ELF-1 (cell line): Measurements from ENCODE around the gene TMIGD2.
"Not testable (repeated sequence)": the region's sequence is repeated elsewhere in the genome, so short reads cannot be mapped to it uniquely, and the experiment has no call there.

ENCODE experiments used
- DNase-seq: peaks from one replicate; pipeline ENCODE4 v3.0.0-alpha.2; 2016; ENCODE audit warnings: low read depth, low spot score

Gene TMIGD2

GRCh38 chr19:4267901-4268815 lies 34.0 kb downstream of the TMIGD2 start:
- no peak for DNase-seq

- peak; percentile 87 for DNase-seq
These were observed 34.9 kb downstream of the TMIGD2 start for GRCh38 chr19:4267101-4267900.

- DNase-seq, result no peak
These were observed 35.8 kb downstream of the TMIGD2 start for GRCh38 chr19:4266253-4267000.

GRCh38 chr19:4264812-4265211 lies 37.4 kb downstream of the TMIGD2 start:
- no peak for DNase-seq

DNA sequence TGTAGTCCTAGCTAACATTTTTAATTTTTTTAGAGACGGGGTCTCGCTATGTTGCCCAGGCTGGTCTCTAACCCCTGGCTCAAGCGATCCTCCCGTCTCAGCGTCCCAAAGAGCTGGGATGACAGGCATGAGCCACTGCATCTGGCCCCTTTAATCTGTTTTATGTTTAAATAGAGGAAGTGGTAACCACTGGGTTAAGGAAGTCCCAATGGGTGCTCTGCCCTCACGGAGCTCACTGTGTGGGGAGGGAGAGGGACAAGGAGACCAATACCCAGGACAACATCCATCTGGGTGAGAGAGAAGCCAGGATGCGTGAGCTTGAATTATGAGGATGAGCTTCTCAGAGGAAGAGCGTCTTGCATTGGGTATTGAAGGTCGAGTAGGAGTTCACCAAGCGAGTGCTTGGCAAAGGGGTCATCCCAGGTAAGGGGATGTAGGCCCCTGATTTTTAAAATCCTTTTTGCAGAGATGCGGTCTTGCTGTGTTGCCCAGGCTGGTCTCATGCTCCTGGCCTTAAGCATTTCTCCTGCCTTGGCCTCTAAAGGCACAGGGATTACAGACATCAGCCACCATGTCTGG lies 41.5 kb downstream of the TMIGD2 start:
- no peak for DNase-seq

- DNase-seq, result no peak
These were observed 44.0 kb downstream of the TMIGD2 start for GRCh38 chr19:4258181-4258580.

GRCh38 chr19:4257025-4257424 lies 45.2 kb downstream of the TMIGD2 start:
- no peak for DNase-seq

DNA sequence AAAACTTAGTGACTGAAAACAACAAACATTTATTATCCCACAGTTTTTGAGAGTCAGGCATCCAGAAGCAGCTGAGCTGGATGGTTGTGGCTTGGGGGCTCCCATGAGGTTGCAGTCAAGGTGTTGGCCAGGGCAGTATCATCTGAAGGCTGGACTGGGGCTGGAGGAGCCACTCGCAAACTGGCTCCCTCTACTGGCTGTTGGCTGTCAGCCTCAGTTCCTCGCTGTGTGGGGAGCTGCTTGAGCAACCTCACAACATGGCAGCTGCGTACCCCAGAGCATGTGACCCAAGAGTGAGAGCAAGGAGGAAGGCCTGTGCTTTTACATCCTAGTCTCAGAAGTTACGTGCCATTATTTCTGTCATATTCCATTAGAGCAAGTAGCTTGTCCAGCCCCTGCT lies 45.6 kb downstream of the TMIGD2 start:
- DNase-seq, result peak; percentile 23

GRCh38 chr19:4246767-4247593 lies 55.2 kb downstream of the TMIGD2 start, which contains the start of gene YJU2:
Gene YJU2, plus strand, starts transcription at chr19:4247080. Its CDS starts 67 bp downstream, at chr19:4247147.
- peak; percentile 100 for DNase-seq

DNA sequence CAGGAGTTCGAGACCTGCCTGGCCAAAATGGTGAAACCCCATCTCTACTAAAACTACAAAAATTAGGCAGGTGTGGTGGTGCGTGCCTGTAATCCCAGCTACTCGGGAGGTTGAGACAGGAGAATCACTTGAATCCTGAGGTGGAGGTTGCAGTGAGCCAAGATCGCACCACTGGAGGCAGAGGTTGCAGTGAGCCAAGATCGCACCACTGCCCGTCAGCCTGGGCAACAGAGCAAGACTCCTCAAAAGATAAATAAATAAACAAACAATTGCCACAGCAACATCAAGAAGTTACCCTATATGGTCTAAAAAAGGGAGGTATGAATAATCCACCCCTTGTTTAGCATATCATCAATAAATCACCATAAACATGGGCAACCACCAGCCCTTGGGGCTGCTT lies 56.3 kb downstream of the TMIGD2 start:
- not testable (repeated sequence) for DNase-seq
